Astrocyte of the cerebellum (primary cell): Measurements from ENCODE around the gene TCF7L2.

Experiments used
- DNase-seq: peaks from one replicate; pipeline ENCODE4 v3.0.0-alpha.2; 2011; ENCODE audit warnings: low read depth
- H3K4me3 ChIP-seq: 2 replicates; pipeline ENCODE4 v1.5.1; 2011; ENCODE audit warnings: mild to moderate bottlenecking, low read depth, low read length, moderate library complexity
- in situ Hi-C: cut with HindIII; loops from 2 replicates; pipeline ENCODE4 v1.10.0; 2017; ENCODE audit warnings: low sequenced_read_pairs
- TF ChIP-seq, protein P1 (sequence below): IDR thresholded peaks from 2 replicates; pipeline ENCODE4 v1.5.1; 2012; ENCODE audit warnings: low read length, low read depth, moderate library complexity, mild to moderate bottlenecking; ENCODE audit errors: missing control alignments

The TCF7L2 gene

DNA sequence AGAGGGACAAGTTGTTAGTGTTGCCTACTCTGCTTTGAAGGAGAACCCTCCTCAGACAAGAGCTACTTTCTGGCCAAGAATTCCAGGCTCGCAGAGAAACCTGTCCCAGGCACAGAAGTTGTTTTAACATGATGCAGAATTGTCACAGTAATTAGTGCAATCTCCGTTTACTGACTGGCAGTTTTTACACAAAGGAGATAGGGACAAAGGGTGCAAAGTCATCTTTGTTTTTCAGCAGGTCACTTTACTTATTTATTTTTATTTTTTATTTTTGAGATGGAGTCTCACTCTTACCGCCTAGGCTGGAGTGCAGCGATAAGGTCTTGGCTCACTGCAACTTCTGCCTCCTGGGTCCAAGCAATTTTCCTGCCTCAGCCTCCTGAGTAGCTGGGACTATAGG, 12.3 kb downstream of the TCF7L2 start:
- in situ Hi-C loops, result no loop called here
- H3K4me3 ChIP-seq, result no peak overlapping the region
- TF ChIP-seq, protein P1, sequence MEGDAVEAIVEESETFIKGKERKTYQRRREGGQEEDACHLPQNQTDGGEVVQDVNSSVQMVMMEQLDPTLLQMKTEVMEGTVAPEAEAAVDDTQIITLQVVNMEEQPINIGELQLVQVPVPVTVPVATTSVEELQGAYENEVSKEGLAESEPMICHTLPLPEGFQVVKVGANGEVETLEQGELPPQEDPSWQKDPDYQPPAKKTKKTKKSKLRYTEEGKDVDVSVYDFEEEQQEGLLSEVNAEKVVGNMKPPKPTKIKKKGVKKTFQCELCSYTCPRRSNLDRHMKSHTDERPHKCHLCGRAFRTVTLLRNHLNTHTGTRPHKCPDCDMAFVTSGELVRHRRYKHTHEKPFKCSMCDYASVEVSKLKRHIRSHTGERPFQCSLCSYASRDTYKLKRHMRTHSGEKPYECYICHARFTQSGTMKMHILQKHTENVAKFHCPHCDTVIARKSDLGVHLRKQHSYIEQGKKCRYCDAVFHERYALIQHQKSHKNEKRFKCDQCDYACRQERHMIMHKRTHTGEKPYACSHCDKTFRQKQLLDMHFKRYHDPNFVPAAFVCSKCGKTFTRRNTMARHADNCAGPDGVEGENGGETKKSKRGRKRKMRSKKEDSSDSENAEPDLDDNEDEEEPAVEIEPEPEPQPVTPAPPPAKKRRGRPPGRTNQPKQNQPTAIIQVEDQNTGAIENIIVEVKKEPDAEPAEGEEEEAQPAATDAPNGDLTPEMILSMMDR, result no peak
- no peak for DNase-seq

DNA sequence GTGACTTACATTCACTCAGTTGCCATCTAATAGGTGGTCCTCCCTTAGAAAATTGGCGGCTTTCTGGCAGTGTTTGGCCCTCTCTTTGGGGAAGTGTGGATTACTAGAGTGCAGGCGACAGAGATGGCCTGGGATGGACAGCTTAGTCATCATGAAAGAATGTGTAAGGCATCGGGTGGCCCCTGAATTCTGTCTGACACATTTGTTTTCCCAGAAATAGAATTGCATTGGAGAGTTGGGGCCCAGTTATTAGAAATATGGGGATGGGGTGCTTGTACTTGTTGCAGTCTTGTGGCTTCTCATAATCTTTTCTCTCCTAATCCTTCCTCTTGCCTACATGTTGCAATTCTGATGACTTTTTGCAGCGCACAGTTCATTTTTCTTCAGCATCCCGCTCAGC, 13.8 kb downstream of the TCF7L2 start:
- no peak overlapping the region for H3K4me3 ChIP-seq
- no peak for DNase-seq
- TF ChIP-seq, protein P1, result no peak
- in situ Hi-C loops, result no loop called here

DNA sequence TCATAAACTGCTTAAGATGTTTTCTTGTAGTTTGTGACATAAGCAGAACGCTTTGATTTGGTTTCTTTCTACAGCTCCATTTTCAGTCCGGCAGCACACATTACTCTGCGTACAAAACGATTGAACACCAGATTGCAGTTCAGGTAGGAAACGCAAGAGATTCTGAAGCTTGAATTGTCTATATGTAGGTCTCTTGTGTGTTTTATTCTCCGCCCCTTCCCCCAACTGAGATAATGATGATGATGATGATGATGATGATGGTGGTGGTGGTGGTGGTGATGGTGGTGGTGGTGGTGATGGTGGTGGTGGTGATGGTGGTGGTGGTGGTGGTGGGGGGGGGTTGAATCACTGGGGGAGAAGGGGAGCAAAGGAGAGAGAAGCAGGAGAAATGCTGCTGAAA, 14.4 kb downstream of the TCF7L2 start:
- no peak for DNase-seq
- in situ Hi-C loops, result no loop called here
- TF ChIP-seq, protein P1, result no peak
- H3K4me3 ChIP-seq, result no peak overlapping the region

DNA sequence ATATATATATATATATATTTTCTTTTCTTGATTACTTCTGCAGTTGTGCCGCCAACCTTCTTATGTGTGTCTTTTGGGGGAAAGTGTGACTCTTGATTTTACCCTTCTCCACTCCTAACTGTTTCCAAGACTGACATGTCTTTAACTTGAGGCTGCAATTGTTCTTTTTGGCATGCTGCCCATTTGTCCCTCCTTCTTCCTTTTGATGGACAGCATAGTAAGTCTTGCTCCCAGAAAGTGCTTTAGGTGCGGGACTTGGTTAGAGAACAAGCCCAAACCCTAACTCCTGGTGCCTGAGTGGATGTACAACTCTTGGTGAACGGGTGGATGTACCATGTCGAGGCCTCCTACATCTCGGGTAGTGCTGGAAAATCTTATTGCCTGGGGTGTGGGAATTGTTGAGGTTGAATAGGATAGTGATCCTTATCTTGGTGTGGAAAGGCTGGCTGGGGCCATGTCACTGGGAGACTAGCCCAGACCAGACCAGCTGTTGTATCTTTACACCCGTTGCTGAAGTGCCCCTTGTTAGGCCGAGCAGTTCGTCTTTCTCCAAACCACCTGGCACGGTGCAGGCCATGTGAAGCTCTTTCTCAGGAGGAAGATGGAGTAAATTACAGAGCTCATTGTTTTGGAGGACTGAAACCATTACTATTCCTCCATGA, 16.3 kb downstream of the TCF7L2 start:
- no peak for DNase-seq
- TF ChIP-seq, protein P1, result no peak
- in situ Hi-C loops, result no loop called here
- H3K4me3 ChIP-seq, result no peak overlapping the region

DNA sequence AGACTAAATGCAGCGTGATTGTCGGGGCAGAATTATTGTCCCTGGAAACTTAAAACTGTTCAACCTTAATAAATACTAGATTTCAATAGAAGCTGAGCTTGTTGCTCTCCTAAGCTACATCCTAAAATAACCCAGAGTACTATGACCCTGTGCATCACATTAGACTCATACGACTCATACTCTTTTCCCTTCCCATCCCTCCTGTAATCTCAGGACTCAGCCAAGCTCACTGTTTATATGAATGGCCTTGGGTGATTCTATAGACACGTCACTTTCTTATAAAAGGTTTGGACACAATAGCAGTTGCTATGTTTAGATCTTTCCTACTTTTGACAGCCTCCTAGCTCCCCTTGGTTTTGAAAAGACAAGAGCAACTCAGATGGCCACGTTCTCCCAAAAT, 17.2 kb downstream of the TCF7L2 start:
- in situ Hi-C loops, result no loop called here
- H3K4me3 ChIP-seq, result no peak overlapping the region
- DNase-seq, result no peak
- TF ChIP-seq, protein P1, result no peak

DNA sequence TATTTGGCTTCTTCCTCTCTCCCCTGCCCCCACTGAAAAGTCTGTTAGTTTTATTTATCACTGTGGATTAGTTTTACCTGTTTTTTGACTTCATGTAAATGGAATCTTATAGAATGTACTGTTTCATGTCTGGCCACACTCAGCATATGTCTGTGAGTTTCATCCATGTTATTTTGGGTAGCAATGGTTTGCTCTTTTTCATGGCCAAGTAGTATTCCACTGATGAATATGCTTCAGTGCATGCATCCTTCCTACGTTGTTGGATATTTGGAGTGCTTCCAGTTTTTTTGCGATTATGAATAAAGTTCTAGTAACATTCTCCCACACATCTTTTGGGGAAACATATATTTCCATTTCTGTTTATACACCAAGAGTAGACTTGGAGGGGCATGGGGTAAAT, 19.1 kb downstream of the TCF7L2 start:
- in situ Hi-C loops, result no loop called here
- DNase-seq, result no peak
- TF ChIP-seq, protein P1, result no peak
- no peak overlapping the region for H3K4me3 ChIP-seq
